NCI-H1436 treated with DMSO at 0.1 percent for 48 hours (cell line): ENCODE data around the gene JAK1.

Experiments used
- DNase-seq: peaks from one replicate; lab custom pipeline; 2025; lab: John Stamatoyannopoulos, UW

JAK1 gene

GRCh38 chr1:64866689-64867088 lies 99.7 kb downstream of the JAK1 start:
- no peak for DNase-seq

GRCh38 chr1:64865105-64865757 lies 101.1 kb downstream of the JAK1 start:
- DNase-seq = no peak

- no peak for DNase-seq
These were observed 102.1 kb downstream of the JAK1 start for GRCh38 chr1:64864018-64864940.

GRCh38 chr1:64861611-64862010 lies 104.7 kb downstream of the JAK1 start:
- DNase-seq = no peak

GRCh38 chr1:64857347-64857746 lies 109.0 kb downstream of the JAK1 start:
- no peak for DNase-seq

- no peak for DNase-seq
These were observed 109.8 kb downstream of the JAK1 start for GRCh38 chr1:64856553-64856952.

GRCh38 chr1:64855557-64855956 lies 110.8 kb downstream of the JAK1 start:
- no peak for DNase-seq

GRCh38 chr1:64854674-64855073 lies 111.7 kb downstream of the JAK1 start:
- DNase-seq = no peak

- no peak for DNase-seq
These were observed 114.7 kb downstream of the JAK1 start for GRCh38 chr1:64851664-64852063.

- DNase-seq = no peak
These were observed 115.5 kb downstream of the JAK1 start for GRCh38 chr1:64850846-64851245.

GRCh38 chr1:64849942-64850341 lies 116.4 kb downstream of the JAK1 start:
- DNase-seq = no peak

- DNase-seq = no peak
These were observed 117.5 kb downstream of the JAK1 start for GRCh38 chr1:64848803-64849202.

GRCh38 chr1:64848136-64848535 lies 118.2 kb downstream of the JAK1 start:
- DNase-seq = no peak

GRCh38 chr1:64847666-64848065 lies 118.7 kb downstream of the JAK1 start:
- DNase-seq = no peak

- DNase-seq = no peak
These were observed 119.5 kb downstream of the JAK1 start for GRCh38 chr1:64846573-64847430.

- DNase-seq = no peak
These were observed 120.4 kb downstream of the JAK1 start for GRCh38 chr1:64845831-64846425.

- no peak for DNase-seq
These were observed 121.7 kb downstream of the JAK1 start for GRCh38 chr1:64844609-64845008.

- DNase-seq = no peak
These were observed 122.2 kb downstream of the JAK1 start for GRCh38 chr1:64844175-64844574.

GRCh38 chr1:64843675-64844074 lies 122.7 kb downstream of the JAK1 start:
- no peak for DNase-seq

- no peak for DNase-seq
These were observed 124.1 kb downstream of the JAK1 start for GRCh38 chr1:64842224-64842623.

- no peak for DNase-seq
These were observed 124.9 kb downstream of the JAK1 start for GRCh38 chr1:64841330-64842065.
